Natural killer cell (primary cell): ENCODE data around the gene MSMP. TPM values are rescaled to one million over a fixed set of nuclear protein-coding genes. Genes with fewer than 3 reads are reported as not detected.

Experiments
- ATAC-seq, 3 donors: fragments of 150-1000 bp in 2 of 3; fragments of 200-7000 bp in 1 of 3; cut with Tn5 transposase; 1 replicate in 1 of 3; 2 replicates in 2 of 3; pipeline ENCODE4 v1.10.0; 2021; ENCODE audit warnings: mild to moderate bottlenecking in 2 of 3, moderate library complexity in 2 of 3
- DNase-seq, 2 donors: peaks; one replicate each; pipeline versions ENCODE4 v3.0.0 to v3.0.0-alpha.2; 2013 to 2021; ENCODE audit warnings: mixed read lengths in 1 of 2
- H3K27ac ChIP-seq: one replicate; pipeline ENCODE4 v1.5.1; 2013; ENCODE audit warnings: mild to moderate bottlenecking, low read length
- H3K27me3 ChIP-seq: one replicate; pipeline ENCODE4 v1.6.1; 2013; ENCODE audit warnings: low read length; ENCODE audit not compliant: control insufficient read depth, insufficient read depth
- H3K36me3 ChIP-seq: one replicate; pipeline ENCODE4 v1.6.1; 2013; ENCODE audit warnings: low read length; ENCODE audit not compliant: control insufficient read depth, insufficient read depth
- H3K4me1 ChIP-seq: one replicate; pipeline ENCODE4 v1.6.1; 2013; ENCODE audit warnings: low read length; ENCODE audit not compliant: control insufficient read depth, insufficient read depth
- H3K4me3 ChIP-seq: one replicate; pipeline ENCODE4 v1.5.1; 2013; ENCODE audit warnings: low read length
- H3K9me3 ChIP-seq: one replicate; pipeline ENCODE4 v1.6.1; 2013; ENCODE audit warnings: low read length; ENCODE audit not compliant: control insufficient read depth, insufficient read depth
- H3K27ac Mint-ChIP-seq, 2 donors: one replicate each; pipeline ENCODE4 v1.8.0; 2022; ENCODE audit warnings: mild to moderate bottlenecking in 2 of 2, mixed read lengths in 2 of 2, moderate library complexity in 1 of 2
- H3K27me3 Mint-ChIP-seq, 2 donors: one replicate each; pipeline ENCODE4 v1.8.0; 2022; ENCODE audit warnings: low read depth in 2 of 2, mixed read lengths in 2 of 2
- H3K36me3 Mint-ChIP-seq: one replicate; pipeline ENCODE4 v1.8.0; 2022; ENCODE audit warnings: mixed read lengths
- H3K4me1 Mint-ChIP-seq, 2 donors: one replicate each; pipeline ENCODE4 v1.8.0; 2022; ENCODE audit warnings: mixed read lengths in 2 of 2
- H3K4me3 Mint-ChIP-seq: one replicate; pipeline ENCODE4 v1.8.0; 2022; ENCODE audit warnings: mild to moderate bottlenecking, moderate library complexity, mixed read lengths
- H3K9me3 Mint-ChIP-seq, 2 donors: one replicate each; pipeline ENCODE4 v1.8.0; 2022; ENCODE audit warnings: mixed read lengths in 2 of 2
- WGBS: methylation state at CpG from one replicate; pipeline ENCODE4 v1.1.7; 2013; ENCODE audit warnings: missing lambda C conversion rate; ENCODE audit not compliant: insufficient coverage; 5-methylcytosine and 5-hydroxymethylcytosine counted together
- intact Hi-C: fragments of 100-400 bp; cut with micrococcal nuclease; formaldehyde crosslinking; loops from one replicate; pipeline ENCODE4 v1.14.2; 2022
- total RNA-seq, 4 donors: library from RNA; stranded (reverse); fragments of 120-200 nt in 1 of 4; gene quantifications; one replicate each; pipeline versions ENCODE4 v1.2.3 to v1.2.4, GENCODE V29; 2013 to 2022
- TF ChIP-seq, protein P1 (sequence below): fragments of 200-600 bp; IDR thresholded peaks from one replicate; pipeline ENCODE4 v1.8.0; 2022; ENCODE audit warnings: antibody characterized with exemption

The MSMP gene
- total RNA-seq, 3 donors from 2014 or later (not counting 1 experiment from before 2014, with no cell fraction given): not detected

GRCh38 chr9:35712762-35713400, 41.2 kb downstream of the MSMP start:
- no peaks in the 10 kb centered on the region for H3K4me1 ChIP-seq
- TF ChIP-seq, protein P1, sequence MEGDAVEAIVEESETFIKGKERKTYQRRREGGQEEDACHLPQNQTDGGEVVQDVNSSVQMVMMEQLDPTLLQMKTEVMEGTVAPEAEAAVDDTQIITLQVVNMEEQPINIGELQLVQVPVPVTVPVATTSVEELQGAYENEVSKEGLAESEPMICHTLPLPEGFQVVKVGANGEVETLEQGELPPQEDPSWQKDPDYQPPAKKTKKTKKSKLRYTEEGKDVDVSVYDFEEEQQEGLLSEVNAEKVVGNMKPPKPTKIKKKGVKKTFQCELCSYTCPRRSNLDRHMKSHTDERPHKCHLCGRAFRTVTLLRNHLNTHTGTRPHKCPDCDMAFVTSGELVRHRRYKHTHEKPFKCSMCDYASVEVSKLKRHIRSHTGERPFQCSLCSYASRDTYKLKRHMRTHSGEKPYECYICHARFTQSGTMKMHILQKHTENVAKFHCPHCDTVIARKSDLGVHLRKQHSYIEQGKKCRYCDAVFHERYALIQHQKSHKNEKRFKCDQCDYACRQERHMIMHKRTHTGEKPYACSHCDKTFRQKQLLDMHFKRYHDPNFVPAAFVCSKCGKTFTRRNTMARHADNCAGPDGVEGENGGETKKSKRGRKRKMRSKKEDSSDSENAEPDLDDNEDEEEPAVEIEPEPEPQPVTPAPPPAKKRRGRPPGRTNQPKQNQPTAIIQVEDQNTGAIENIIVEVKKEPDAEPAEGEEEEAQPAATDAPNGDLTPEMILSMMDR: no peak
- no peaks in the 10 kb centered on the region for H3K27me3 ChIP-seq
- no peak overlapping the region for H3K4me3 ChIP-seq
- Mint-ChIP-seq H3K36me3 (peaks cover 26% of the 10 kb centered on the region), H3K4me3 (no peak overlapping the region), H3K9me3 (no peaks in the 10 kb centered on the region), H3K27me3 (no peaks in the 10 kb centered on the region), H3K27ac (peak overlapping the region; percentile 31 to 75), H3K4me1 (peaks cover 0 to 11% of the 10 kb centered on the region in 2 donors)
- WGBS: 96% methylated on average over 11 of the region's 11 CpGs
- intact Hi-C loops: no loop called here
- H3K36me3 ChIP-seq: peaks cover 91% of the 10 kb centered on the region
- ATAC-seq (no peak), DNase-seq (no peak)
- H3K27ac ChIP-seq: no peak overlapping the region
- no peaks in the 10 kb centered on the region for H3K9me3 ChIP-seq

DNA sequence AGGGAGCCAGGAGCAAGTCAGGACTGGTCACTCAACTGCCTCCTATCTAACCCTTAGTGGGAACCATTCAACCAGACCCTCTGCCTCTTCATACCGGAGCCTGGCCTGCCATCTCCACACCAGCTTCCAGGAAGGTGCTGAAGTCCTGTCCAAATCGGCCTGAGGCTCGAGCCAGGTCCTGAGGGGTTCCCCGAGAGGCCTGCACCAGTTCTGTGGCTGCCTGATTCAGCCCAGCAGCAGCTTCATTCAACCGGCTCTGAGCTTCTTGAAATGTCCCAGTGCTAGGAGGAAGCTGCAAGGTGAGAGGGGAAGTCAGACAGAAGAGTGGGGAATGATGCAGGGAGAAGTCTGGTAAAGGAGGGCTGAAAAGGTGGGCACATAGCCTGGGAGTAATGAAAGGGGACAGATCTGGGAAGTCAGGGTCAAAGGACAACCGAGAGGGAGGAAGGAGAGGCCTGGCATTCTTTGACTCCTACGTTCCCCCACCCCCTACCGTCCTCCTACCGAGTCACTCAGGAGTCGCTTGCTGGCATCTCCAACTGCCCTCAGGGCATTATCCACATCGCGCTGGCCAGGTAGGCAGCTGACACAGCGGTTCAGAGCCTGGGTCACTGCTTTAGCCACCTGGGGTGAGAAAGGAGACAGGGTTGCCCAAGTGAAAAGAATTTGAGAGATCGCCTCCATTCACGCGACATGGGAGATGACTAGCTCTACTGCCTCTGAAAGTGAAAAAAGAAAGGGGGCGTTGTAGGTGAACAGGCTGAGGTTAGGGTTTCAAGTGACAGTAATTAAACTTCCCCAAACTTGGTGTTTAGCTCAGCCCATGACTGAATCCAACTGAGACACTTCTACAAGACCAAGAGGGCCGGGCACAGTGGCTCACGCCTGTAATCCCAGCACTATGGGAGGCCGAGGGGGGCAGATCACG, 42.3 kb downstream of the MSMP start:
- intact Hi-C loops: no loop called here
- peaks cover 32% of the 10 kb centered on the region for H3K36me3 Mint-ChIP-seq
- no peaks in the 10 kb centered on the region for H3K9me3 Mint-ChIP-seq
- H3K27me3 ChIP-seq: no peaks in the 10 kb centered on the region
- DNase-seq: no peak
- H3K27ac Mint-ChIP-seq: no peak overlapping the region
- 95% methylated on average over 21 of the region's 21 CpGs for WGBS
- TF ChIP-seq, protein P1: no peak
- H3K4me1 ChIP-seq: no peaks in the 10 kb centered on the region
- no peak overlapping the region for H3K4me3 Mint-ChIP-seq
- peaks cover 91% of the 10 kb centered on the region for H3K36me3 ChIP-seq
- peaks cover 10 to 22% of the 10 kb centered on the region in 2 donors for H3K4me1 Mint-ChIP-seq
- H3K27me3 Mint-ChIP-seq: no peaks in the 10 kb centered on the region
- no peak for ATAC-seq
- no peak overlapping the region for H3K27ac ChIP-seq
- no peak overlapping the region for H3K4me3 ChIP-seq
- no peaks in the 10 kb centered on the region for H3K9me3 ChIP-seq

DNA sequence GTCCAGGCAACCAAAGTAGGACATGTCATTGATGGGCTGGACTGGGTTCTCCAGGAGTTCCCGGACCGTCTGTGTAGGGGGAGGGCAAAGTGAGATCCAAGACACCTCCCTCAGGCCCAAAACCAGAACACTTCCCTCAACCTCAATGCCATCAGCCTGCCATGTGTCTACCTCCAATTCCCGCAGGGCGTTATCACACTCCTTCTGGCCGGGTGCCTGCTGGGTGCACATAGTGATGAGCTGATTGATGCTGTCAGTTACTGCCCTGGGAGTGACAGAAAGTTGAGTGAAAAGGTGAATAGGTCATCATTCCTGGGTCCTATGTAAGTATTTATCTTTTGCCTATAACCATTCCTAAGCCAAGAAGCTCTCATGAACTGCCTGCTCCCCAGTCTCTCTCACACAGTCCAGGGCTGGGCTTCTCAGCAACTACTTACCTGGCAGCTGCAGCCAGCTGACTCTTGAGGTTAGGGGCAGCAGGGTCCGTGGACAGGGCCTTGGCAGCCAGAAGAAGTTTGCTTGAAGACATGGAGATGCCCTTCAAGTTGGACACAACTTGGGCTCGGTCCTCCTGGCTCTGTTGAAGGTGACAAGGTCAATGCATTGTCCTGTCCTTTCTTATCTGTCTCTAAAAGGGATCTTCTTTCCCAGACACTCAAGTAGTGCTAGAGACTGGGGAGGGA, 43.1 kb downstream of the MSMP start:
- H3K4me3 Mint-ChIP-seq: no peak overlapping the region
- Histone ChIP-seq H3K27me3 (no peaks in the 10 kb centered on the region), H3K36me3 (peaks cover 91% of the 10 kb centered on the region), H3K27ac (no peak overlapping the region), H3K4me3 (no peak overlapping the region), H3K9me3 (no peaks in the 10 kb centered on the region), H3K4me1 (no peaks in the 10 kb centered on the region)
- ATAC-seq: no peak
- no peak for DNase-seq
- 95% methylated on average over 5 of the region's 7 CpGs for WGBS
- H3K27ac Mint-ChIP-seq: peak overlapping the region; percentile 23 to 51
- peaks cover 27% of the 10 kb centered on the region for H3K36me3 Mint-ChIP-seq
- TF ChIP-seq, protein P1: no peak
- intact Hi-C loops: no loop called here
- no peaks in the 10 kb centered on the region for H3K27me3 Mint-ChIP-seq
- H3K4me1 Mint-ChIP-seq: peaks cover 13 to 21% of the 10 kb centered on the region in 2 donors
- no peaks in the 10 kb centered on the region for H3K9me3 Mint-ChIP-seq
